Activated T-helper 9 cell treated with anti-CD3 and anti-CD28 coated beads, Interleukin-2, amount 50 U/mL, for 16 hours (primary cell): Measurements from ENCODE around the gene CCDC197.
A peak's percentile ranks its signal among the peaks of the same experiment; 100 is the strongest.

ENCODE experiments used
- DNase-seq: peaks from one replicate; pipeline ENCODE4 v3.0.0-alpha.2; 2020; ENCODE audit warnings: low read depth

CCDC197 gene

GRCh38 chr14:93961620-93962019, 35.5 kb upstream of the CCDC197 start:
- no peak for DNase-seq

GRCh38 chr14:93962701-93963601, 34.1 kb upstream of the CCDC197 start:
- DNase-seq = peak; percentile 26

GRCh38 chr14:93963692-93964091, 33.4 kb upstream of the CCDC197 start:
- no peak for DNase-seq

- DNase-seq = no peak
Observed at GRCh38 chr14:93964281-93964680, 32.8 kb upstream of the CCDC197 start.

GRCh38 chr14:93964820-93965286, 32.2 kb upstream of the CCDC197 start:
- DNase-seq = no peak

GRCh38 chr14:93965287-93965821, 31.7 kb upstream of the CCDC197 start:
- no peak for DNase-seq

GRCh38 chr14:93965946-93966474, 31.1 kb upstream of the CCDC197 start:
- no peak for DNase-seq

- DNase-seq = no peak
Observed at GRCh38 chr14:93967637-93968250, 29.4 kb upstream of the CCDC197 start.

- no peak for DNase-seq
Observed at GRCh38 chr14:93969082-93969828, 27.8 kb upstream of the CCDC197 start.

GRCh38 chr14:93970585-93970964, 26.5 kb upstream of the CCDC197 start:
- peak; percentile 59 for DNase-seq

GRCh38 chr14:93970965-93971634, 26.0 kb upstream of the CCDC197 start:
- peak; percentile 52 for DNase-seq

GRCh38 chr14:93971635-93972027, 25.5 kb upstream of the CCDC197 start:
- DNase-seq = no peak

GRCh38 chr14:93972618-93973205, 24.4 kb upstream of the CCDC197 start:
- DNase-seq = no peak

- DNase-seq = no peak
Observed at GRCh38 chr14:93973607-93974006, 23.5 kb upstream of the CCDC197 start.

- no peak for DNase-seq
Observed at GRCh38 chr14:93974299-93974698, 22.8 kb upstream of the CCDC197 start.

GRCh38 chr14:93974833-93975232, 22.3 kb upstream of the CCDC197 start:
- DNase-seq = no peak

- no peak for DNase-seq
Observed at GRCh38 chr14:93975791-93976476, 21.2 kb upstream of the CCDC197 start.

GRCh38 chr14:93976477-93977057, 20.5 kb upstream of the CCDC197 start, which contains the start of gene ASB2:
TSS of gene ASB2 (minus strand) at chr14:93976570. CDS start at chr14:93964539, 12,031 bp downstream.
- DNase-seq = no peak

GRCh38 chr14:93977171-93977570, 19.9 kb upstream of the CCDC197 start:
- DNase-seq = no peak
